ENCODE data around the gene KRT6A.

KRT6A gene

GRCh38 chr12:52446367-52447045 is 46.6 kb downstream of the KRT6A start:
- DNase-seq = no peak
- TF ChIP-seq POLR2A (IDR thresholded peaks at IDR 0.05; ENCODE audit: low read length) (no peak), GATA1 (IDR thresholded peaks at IDR 0.05; ENCODE audit: low read depth, low read length) (no peak)

DNA sequence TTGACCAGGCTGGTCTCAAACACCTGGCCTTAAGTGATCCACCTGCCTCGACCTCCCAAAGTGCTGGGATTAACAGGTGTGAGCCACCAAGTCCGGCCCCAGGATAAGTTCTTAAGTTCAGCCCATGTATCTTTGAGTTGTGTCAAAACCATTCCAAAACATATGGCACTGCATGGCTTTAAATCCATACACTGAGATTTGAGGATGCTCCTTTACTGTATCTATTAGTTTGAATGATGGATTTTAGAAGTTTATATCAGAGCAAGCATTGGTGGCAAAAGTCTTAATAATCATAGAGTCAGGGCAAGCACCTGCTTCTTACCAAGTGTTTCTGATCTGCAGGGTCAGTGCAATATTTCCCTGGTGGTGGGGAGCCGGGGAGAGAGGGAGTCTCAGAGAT is 47.2 kb downstream of the KRT6A start:
- DNase-seq = no peak
- TF ChIP-seq GATA1 (IDR thresholded peaks at IDR 0.05; ENCODE audit: low read depth, low read length) (no peak), POLR2A (IDR thresholded peaks at IDR 0.05; ENCODE audit: low read length) (no peak)

- no peak for DNase-seq
- TF ChIP-seq GATA1 (IDR thresholded peaks at IDR 0.05; ENCODE audit: low read depth, low read length) (no peak), POLR2A (IDR thresholded peaks at IDR 0.05; ENCODE audit: low read length) (no peak)
Measured at GRCh38 chr12:52444647-52445595, 48.1 kb downstream of the KRT6A start.

DNA sequence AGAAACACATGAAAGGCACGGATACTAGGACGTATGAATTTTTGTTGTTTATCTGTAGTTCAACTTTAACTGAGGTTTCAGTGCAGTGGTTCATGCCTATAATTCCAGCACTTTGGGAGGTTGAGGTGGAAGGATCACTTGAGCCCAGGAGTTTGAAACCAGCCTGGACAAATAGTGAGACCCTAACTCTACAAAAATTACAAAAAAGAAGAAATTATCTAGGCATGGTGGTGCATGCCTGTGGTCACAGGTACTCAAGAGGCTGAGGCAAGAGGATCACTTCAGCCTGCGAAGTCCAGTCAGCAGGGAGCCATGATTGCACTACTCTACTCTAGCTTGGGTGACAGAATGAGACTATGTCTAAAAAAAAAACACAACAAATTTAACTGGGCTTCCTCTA is 49.1 kb downstream of the KRT6A start:
- DNase-seq = no peak
- TF ChIP-seq POLR2A (IDR thresholded peaks at IDR 0.05; ENCODE audit: low read length) = no peak
- TF ChIP-seq GATA1 (IDR thresholded peaks at IDR 0.05; ENCODE audit: low read depth, low read length) = no peak

DNA sequence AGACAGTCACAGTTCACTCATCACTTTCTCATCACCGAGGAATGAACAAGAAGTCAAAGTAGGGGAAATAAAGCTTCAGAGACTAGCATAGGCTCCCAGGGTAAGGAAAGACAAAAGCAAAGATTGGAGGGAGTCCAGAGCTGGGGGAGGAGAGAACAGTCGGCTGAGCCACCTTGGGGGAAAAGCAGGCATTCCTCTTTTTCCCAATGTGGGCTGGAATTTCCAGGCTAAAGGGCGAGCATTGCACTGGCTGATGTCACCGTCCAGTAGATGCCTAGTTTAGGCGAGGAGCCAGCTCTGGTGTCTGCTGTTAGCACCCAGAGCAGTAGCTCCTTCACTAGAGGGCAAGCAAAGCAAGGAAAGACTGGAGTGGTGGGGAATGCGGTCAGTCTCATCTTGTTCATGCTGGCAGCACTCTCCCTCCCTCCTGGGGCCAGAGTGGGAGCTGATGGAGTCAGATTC is 50.4 kb downstream of the KRT6A start:
- no peak for DNase-seq
- TF ChIP-seq POLR2A (IDR thresholded peaks at IDR 0.05; ENCODE audit: low read length) (no peak), GATA1 (IDR thresholded peaks at IDR 0.05; ENCODE audit: low read depth, low read length) (no peak)

DNA sequence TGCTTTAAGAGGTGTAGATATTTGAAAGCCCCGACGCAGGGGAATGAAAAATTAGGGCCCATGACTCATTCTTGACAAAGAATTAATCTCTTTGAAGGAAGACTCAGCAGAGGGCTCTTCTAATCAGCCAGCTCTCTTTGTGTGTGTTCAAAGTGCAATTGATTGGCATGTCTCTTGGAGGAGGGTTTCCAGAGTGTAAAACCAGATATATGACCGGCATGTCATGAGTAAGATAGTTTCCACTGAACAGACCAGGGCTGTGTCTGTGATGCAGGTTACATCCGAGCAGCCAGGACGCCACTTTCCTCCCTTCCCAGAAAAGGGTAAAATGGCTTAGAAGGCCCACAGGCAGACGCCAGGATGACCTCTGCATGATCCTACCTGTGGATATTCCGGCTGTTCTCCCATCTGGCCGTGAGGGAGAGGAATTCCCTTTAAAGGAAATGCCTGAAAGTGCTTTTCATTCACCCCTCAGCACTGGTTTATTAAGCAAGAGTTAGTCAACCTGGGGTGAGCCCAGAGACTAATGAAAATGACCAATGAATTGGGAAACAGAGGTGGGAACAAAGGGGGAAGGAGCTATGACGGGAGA is 51.6 kb downstream of the KRT6A start:
- TF ChIP-seq GATA1 (IDR thresholded peaks at IDR 0.05; ENCODE audit: low read depth, low read length) (no peak), POLR2A (IDR thresholded peaks at IDR 0.05; ENCODE audit: low read length) (no peak)
- no peak for DNase-seq

DNA sequence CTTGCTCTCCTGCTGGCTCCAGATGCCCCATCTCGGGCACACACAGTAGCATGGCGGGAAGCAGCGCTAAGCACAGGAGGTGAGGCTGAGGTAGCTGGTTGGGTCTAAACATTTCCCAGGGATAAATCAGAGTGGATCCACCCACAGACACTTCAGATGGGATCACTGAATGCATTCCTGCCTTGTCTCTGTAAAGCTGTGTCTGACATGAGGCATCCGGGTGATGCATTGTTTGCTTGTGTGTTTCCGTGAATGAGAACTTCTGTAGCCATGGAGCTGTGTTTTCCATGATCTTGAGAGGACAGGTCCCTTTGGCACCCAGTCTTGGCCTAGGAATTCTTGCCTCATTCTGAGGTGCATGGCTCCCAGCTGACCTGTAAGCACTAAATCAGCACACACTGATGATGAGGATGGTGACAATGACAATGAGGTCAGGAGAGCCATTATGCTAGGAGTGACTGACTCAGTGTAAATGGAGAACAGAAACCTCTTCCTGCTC is 52.2 kb downstream of the KRT6A start:
- TF ChIP-seq GATA1 (IDR thresholded peaks at IDR 0.05; ENCODE audit: low read depth, low read length) = no peak
- no peak for DNase-seq

GRCh38 chr12:52439845-52440244 is 53.2 kb downstream of the KRT6A start:
- TF ChIP-seq POLR2A (IDR thresholded peaks at IDR 0.05; ENCODE audit: low read length) (no peak), GATA1 (IDR thresholded peaks at IDR 0.05; ENCODE audit: low read depth, low read length) (no peak)
- no peak for DNase-seq

GRCh38 chr12:52439420-52439819 is 53.6 kb downstream of the KRT6A start:
- DNase-seq = no peak
- TF ChIP-seq GATA1 (IDR thresholded peaks at IDR 0.05; ENCODE audit: low read depth, low read length) = no peak
- no peak for TF ChIP-seq POLR2A (IDR thresholded peaks at IDR 0.05; ENCODE audit: low read length)

DNA sequence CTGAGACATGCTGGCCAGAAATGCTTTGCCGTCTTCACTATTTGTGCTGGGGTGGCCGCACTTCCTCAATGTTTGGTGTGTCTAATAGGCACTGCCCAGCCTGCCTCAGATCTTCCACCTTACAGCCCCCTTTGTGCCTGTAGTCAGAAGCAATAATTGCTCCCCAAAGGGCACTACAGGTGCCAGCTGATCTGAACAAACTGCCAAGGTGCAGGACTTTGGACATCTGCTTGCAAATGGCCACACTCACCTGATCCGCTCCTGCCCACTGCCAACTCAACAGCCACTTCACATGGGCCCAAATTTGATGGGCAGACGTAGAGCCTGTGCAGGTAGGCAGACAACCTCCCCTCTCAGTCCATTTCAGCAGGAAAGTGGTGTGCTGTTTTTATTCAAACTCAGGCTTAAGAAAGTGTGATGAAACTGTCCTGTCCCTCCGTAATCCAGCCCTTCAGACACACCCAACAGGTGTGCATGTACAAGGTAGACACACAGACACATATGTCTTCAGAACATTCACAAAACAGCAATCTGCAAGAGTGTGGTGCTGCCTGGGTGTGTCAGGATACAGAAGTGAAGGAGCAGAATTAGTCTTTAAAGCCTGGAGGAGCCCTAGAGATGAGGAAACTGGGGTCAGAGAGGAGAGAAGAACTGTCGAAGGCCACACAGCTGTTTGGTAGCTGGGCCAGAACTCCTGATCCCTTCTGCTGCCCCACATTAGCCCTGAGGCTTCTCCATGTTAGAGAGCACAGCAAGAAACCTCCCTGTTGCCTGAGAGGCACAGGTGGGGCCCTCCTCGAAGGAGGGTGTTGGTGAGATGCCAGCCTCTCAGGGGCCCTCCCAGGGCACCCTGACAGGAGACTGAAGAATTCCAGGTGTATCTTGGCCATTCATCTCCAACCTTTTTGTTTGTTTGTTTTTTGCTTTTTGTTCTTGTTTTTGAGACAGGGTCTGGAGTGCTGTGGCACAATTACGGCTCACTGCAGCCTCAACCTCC is 54.5 kb downstream of the KRT6A start:
- DNase-seq = no peak
- no peak for TF ChIP-seq GATA1 (IDR thresholded peaks at IDR 0.05; ENCODE audit: low read depth, low read length)
- TF ChIP-seq POLR2A (IDR thresholded peaks at IDR 0.05; ENCODE audit: low read length) = no peak

DNA sequence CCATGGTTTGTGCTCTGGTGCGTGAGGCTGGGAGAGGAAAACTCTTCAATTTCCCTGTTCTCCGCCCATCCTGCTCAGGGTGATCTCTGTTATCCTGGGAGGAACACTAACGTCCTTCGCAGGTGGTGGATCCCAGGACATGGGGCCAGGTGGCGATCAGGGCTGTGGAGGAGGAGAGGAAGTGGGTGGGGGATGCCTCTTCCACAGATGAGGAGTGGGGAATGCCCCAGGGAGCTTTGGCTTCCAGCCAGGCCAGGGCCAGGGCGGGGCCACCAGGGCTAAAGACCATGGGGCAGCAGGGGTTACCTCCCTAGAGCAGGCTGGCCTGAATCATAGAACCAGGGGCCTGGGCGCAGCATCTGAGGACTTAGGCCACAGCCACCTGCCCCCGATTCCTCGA is 55.5 kb downstream of the KRT6A start:
- TF ChIP-seq POLR2A (IDR thresholded peaks at IDR 0.05; ENCODE audit: low read length) = no peak
- no peak for TF ChIP-seq GATA1 (IDR thresholded peaks at IDR 0.05; ENCODE audit: low read depth, low read length)

More for the DNA sequence above, 55.5 kb downstream of the KRT6A start:
- DNase-seq = no peak

Measured in erythroblast (primary cell).